GM12878 (cell line): ENCODE results near the gene NDUFAF5. TPM values are rescaled to one million over a fixed set of nuclear protein-coding genes. Genes with fewer than 3 reads are reported as not detected.

Experiments
- ATAC-seq: fragments of 200-7000 bp; cut with Tn5 transposase; 3 replicates; pipeline ENCODE4 v1.9.1; 2020; ENCODE audit warnings: mild to moderate bottlenecking, moderate library complexity
- BruUV-seq: library from RNA; stranded (reverse); fragments of 400-500 nt; replicated peaks from 2 replicates; lab custom pipeline; 2021; lab: Mats Ljungman, UMichigan
- CTCF ChIA-PET: fragments of 300-600 bp; sonication (Branson Sonifier 250); formaldehyde crosslinking; extraction: SDS; loops from one replicate; lab custom pipeline; 2021; ENCODE audit warnings: inconsistent platforms; lab: Yijun Ruan, JAX
- POLR2A ChIA-PET: fragments of 350-600 bp; formaldehyde crosslinking; extraction: SDS; loops from one replicate; lab custom pipeline; 2021; ENCODE audit warnings: inconsistent platforms; lab: Charles Lee
- RAD21 ChIA-PET: fragments of 300-600 bp; sonication (Branson Sonifier 250); formaldehyde crosslinking; loops from one replicate; lab custom pipeline; 2023; ENCODE audit warnings: antibody characterized with exemption; ENCODE audit not compliant: unreplicated experiment; lab: Charles Lee
- SMC1A ChIA-PET: fragments of 300-600 bp; sonication (Branson Sonifier 250); formaldehyde crosslinking; loops from one replicate; lab custom pipeline; 2023; ENCODE audit not compliant: unreplicated experiment, uncharacterized antibody; lab: Charles Lee
- DNase-seq: peaks from one replicate; pipeline ENCODE4 v3.0.0-alpha.2; 2011; ENCODE audit warnings: low read depth, low spot score
- FAIRE-seq: peaks from 3 replicates; lab custom pipeline; 2011; peaks lifted over from hg19 to GRCh38; lab: Jason Lieb, UNC
- H2AFZ ChIP-seq: 2 replicates; pipeline ENCODE4 v1.6.0; 2011; ENCODE audit warnings: low read depth, low read length, control low read depth; ENCODE audit not compliant: control insufficient read depth
- H3K27ac ChIP-seq: 2 replicates; pipeline ENCODE4 v1.5.1; 2011; ENCODE audit warnings: control low read depth; ENCODE audit not compliant: control insufficient read depth, insufficient read depth
- H3K27me3 ChIP-seq, 2 experiments: replicated peaks in 1 of 2; 2 replicates each; pipeline versions ENCODE4 v1.6.0 to v1.6.1; 2011; ENCODE audit warnings: low read length in 1 of 2; ENCODE audit not compliant: control insufficient read depth in 2 of 2, insufficient read depth in 2 of 2
- H3K36me3 ChIP-seq, 2 experiments: 2 replicates each; pipeline ENCODE4 v1.5.1; 2011; ENCODE audit warnings: low read length in 1 of 2; ENCODE audit not compliant: control insufficient read depth in 2 of 2, insufficient read depth in 2 of 2
- H3K4me1 ChIP-seq: 2 replicates; pipeline ENCODE4 v1.6.1; 2011; ENCODE audit warnings: mild to moderate bottlenecking, low read length, moderate library complexity, mixed read lengths; ENCODE audit not compliant: control insufficient read depth, insufficient read depth
- H3K4me2 ChIP-seq: 2 replicates; pipeline ENCODE4 v1.6.0; 2011; ENCODE audit warnings: control low read depth; ENCODE audit not compliant: control insufficient read depth, insufficient read depth
- H3K4me3 ChIP-seq: fragments of 200-600 bp; sonication (generic); 2 replicates; pipeline ENCODE4 v1.5.1; 2016
- H3K79me2 ChIP-seq: 2 replicates; pipeline ENCODE4 v1.6.0; 2011; ENCODE audit warnings: low read length; ENCODE audit not compliant: control insufficient read depth, insufficient read depth
- H3K9ac ChIP-seq: 2 replicates; pipeline ENCODE4 v1.8.0; 2011; ENCODE audit warnings: low read length, control low read depth, mixed read lengths; ENCODE audit not compliant: control insufficient read depth, insufficient read depth
- H3K9me3 ChIP-seq: replicated peaks from 3 replicates; pipeline ENCODE4 v1.5.1; 2011; ENCODE audit warnings: mild to moderate bottlenecking, low read length; ENCODE audit not compliant: control insufficient read depth, insufficient read depth
- H4K20me1 ChIP-seq: 2 replicates; pipeline ENCODE4 v1.6.0; 2011; ENCODE audit not compliant: control insufficient read depth, insufficient read depth
- ASH2L ChIP-seq: fragments of 300-600, 200-600 bp; sonication (generic); IDR thresholded peaks from 2 replicates; pipeline ENCODE4 v1.6.1; 2017; ENCODE audit warnings: low read depth, mild to moderate bottlenecking, borderline replicate concordance
- BCL11A ChIP-seq: IDR thresholded peaks from 2 replicates; pipeline ENCODE4 v1.6.1; 2011; ENCODE audit warnings: low read depth, low read length
- CREB1 ChIP-seq: IDR thresholded peaks from 2 replicates; pipeline ENCODE4 v1.6.1; 2012; ENCODE audit warnings: low read depth, mild to moderate bottlenecking, inconsistent platforms
- DPF2 ChIP-seq: fragments of 450-650 bp; IDR thresholded peaks from 2 replicates; pipeline ENCODE4 v1.6.1; 2017; ENCODE audit warnings: mild to moderate bottlenecking
- GABPA ChIP-seq: IDR thresholded peaks from 2 replicates; pipeline ENCODE4 v1.6.1; 2014; ENCODE audit warnings: antibody characterized with exemption, low read depth, mild to moderate bottlenecking, inconsistent platforms
- HCFC1 ChIP-seq: fragments of 150-350 bp; IDR thresholded peaks from 2 replicates; pipeline ENCODE4 v1.6.1; 2014; ENCODE audit warnings: low read length
- MYC ChIP-seq: IDR thresholded peaks from 2 replicates; pipeline ENCODE4 v1.6.1; 2011; ENCODE audit warnings: mild to moderate bottlenecking, low read length, moderate library complexity, inconsistent platforms; ENCODE audit not compliant: insufficient read depth, insufficient replicate concordance, insufficient read length, severe bottlenecking
- NFIC ChIP-seq: IDR thresholded peaks from 2 replicates; pipeline ENCODE4 v1.6.1; 2012; ENCODE audit warnings: low read depth, mild to moderate bottlenecking, inconsistent platforms, low read length, moderate library complexity
- RAD51 ChIP-seq: fragments of 450-650 bp; IDR thresholded peaks from 2 replicates; pipeline ENCODE4 v1.6.1; 2016; ENCODE audit warnings: moderate library complexity, mild to moderate bottlenecking, inconsistent platforms
- SMAD5 ChIP-seq: IDR thresholded peaks from 2 replicates; pipeline ENCODE4 v1.6.1; 2016; ENCODE audit warnings: antibody characterized with exemption, low read depth
- ZNF207 ChIP-seq: fragments of 450-650 bp; IDR thresholded peaks from 2 replicates; pipeline ENCODE4 v1.6.1; 2014; ENCODE audit warnings: antibody characterized with exemption, mild to moderate bottlenecking, borderline replicate concordance
- ZNF384 ChIP-seq: IDR thresholded peaks from 2 replicates; pipeline ENCODE4 v1.6.1; 2012; ENCODE audit warnings: low read depth, mild to moderate bottlenecking, low read length, improper control_type of control experiment, borderline replicate concordance
- ZZZ3 ChIP-seq: IDR thresholded peaks from 2 replicates; pipeline ENCODE4 v1.6.1; 2011; ENCODE audit warnings: low read depth; ENCODE audit not compliant: control insufficient read depth, insufficient read length
- WGBS: methylation state at CpG from one replicate; pipeline ENCODE4 v1.1.6; 2016; ENCODE audit warnings: low lambda C conversion rate; ENCODE audit not compliant: insufficient replicate concordance, insufficient coverage; ENCODE audit errors: missing lambda C conversion rate; 5-methylcytosine and 5-hydroxymethylcytosine counted together
- in situ Hi-C: fragments of 300-500 bp; cut with MboI; formaldehyde crosslinking; loops from 9 replicates; pipeline ENCODE4 v1.14.3; 2018; ENCODE audit warnings: mixed read lengths
- intact Hi-C: fragments of 100-400 bp; cut with micrococcal nuclease; formaldehyde crosslinking; loops from one replicate; pipeline ENCODE4 v1.14.2; 2022; ENCODE audit not compliant: unreplicated experiment
- polyA plus RNA-seq, 11 experiments: library from polyadenylated mRNA; depleted of rRNA in 4 of 11; unstranded in 6 of 11; stranded (reverse) in 5 of 11; fragments of >200 nt; fragmentation: Nextera tagmentation in 4 of 11; fragmentation: Illumina TruSeq in 1 of 11; extraction: Ambion mirVana in 4 of 11; extraction: Trizol in 1 of 11; gene quantifications; 1 replicate in 1 of 11; 2 replicates in 10 of 11; pipeline versions ENCODE4 v1.2.1 to v1.2.3, GENCODE V29; 2011 to 2016; ENCODE audit warnings: inconsistent platforms in 2 of 11, missing spikeins in 2 of 11, low read depth in 1 of 11
- total RNA-seq, 4 experiments: library from RNA; depleted of rRNA in 3 of 4; stranded (reverse); fragments of >200 nt in 3 of 4; fragmentation: Illumina TruSeq in 1 of 4; extraction: Trizol in 1 of 4; gene quantifications; 2 replicates each; pipeline versions ENCODE4 v1.2.1 to v1.2.3, GENCODE V29; 2013 to 2021
- TF ChIP-seq, protein P1 (sequence below): IDR thresholded peaks from 2 replicates; pipeline ENCODE4 v1.6.1; 2011; ENCODE audit warnings: low read depth, mild to moderate bottlenecking, low read length, moderate library complexity, borderline replicate concordance; ENCODE audit errors: extremely low read depth
- TF ChIP-seq, protein P2 (sequence below): IDR thresholded peaks from 2 replicates; pipeline ENCODE4 v1.6.1; 2012; ENCODE audit warnings: low read depth, low read length, improper control_type of control experiment

Gene NDUFAF5
- total and polyA plus RNA-seq, 10 of the 15 experiments (the other 5 are each of a cell fraction or from before 2014, with no cell fraction given), result 15.6 to 36.9 (median 28.0) TPM

GRCh38 chr20:13772529-13772928 is 12.3 kb upstream of the NDUFAF5 start:
- H4K20me1 ChIP-seq, result no peaks in the 10 kb centered on the region
- H3K79me2 ChIP-seq, result no peaks in the 10 kb centered on the region; the same call in 1 of the 2 replicates
- H3K9me3 ChIP-seq, result peaks cover under 1% of the 10 kb centered on the region; the same call in 2 of the 3 replicates
- no peak overlapping the region for H3K4me2 ChIP-seq
- 69% methylated on average over 4 of the region's 4 CpGs for WGBS
- DNase-seq, result no peak
- no peak for FAIRE-seq
- H3K27me3 ChIP-seq, result no peaks in the 10 kb centered on the region
- H2AFZ ChIP-seq, result no peak overlapping the region
- no peak overlapping the region for H3K9ac ChIP-seq
- POLR2A ChIA-PET, result interaction anchor here (0.7 to 0.8 kb wide), 2 partner anchors 12 to 19 kb away, joined by 4 read pairs; partner anchors contain the start of genes ESF1 and NDUFAF5
- RAD21 ChIA-PET, result interaction anchor here (0.9 to 5.7 kb wide), 14 partner anchors 10 to 652 kb away, joined by 3 to 57 read pairs (median 5); partner anchors contain the start of genes ESF1 and NDUFAF5
- no peak for ATAC-seq
- SMC1A ChIA-PET, result interaction anchor here (0.6 to 4.5 kb wide), 21 partner anchors 9 to 847 kb away, joined by 3 to 50 read pairs (median 5); partner anchors contain the start of genes ESF1 and NDUFAF5
- TF ChIP-seq MYC, result no peak
- TF ChIP-seq, all 136 proteins: peak for 0
- intact Hi-C loops, result loop anchor here (2.0 kb wide), 1 partner anchor 162 kb away; no protein-coding TSS in a partner anchor
- CTCF ChIA-PET, result interaction anchor here (0.6 to 6.6 kb wide), 37 partner anchors 8 to 866 kb away, joined by 3 to 93 read pairs (median 7); partner anchors contain the start of genes ESF1 and NDUFAF5
- Histone ChIP-seq H3K4me3 (no peak overlapping the region), H3K4me1 (peaks cover 8% of the 10 kb centered on the region; the same call in 1 of the 2 replicates), H3K36me3 (peaks cover 0 to 16% of the 10 kb centered on the region in 2 experiments; a peak in 3 of 4 replicates), H3K27ac (no peak overlapping the region)
- in situ Hi-C loops, result no loop called here
- no TSS peak for BruUV-seq

GRCh38 chr20:13775867-13776266 is 9.0 kb upstream of the NDUFAF5 start:
- H3K9me3 ChIP-seq, result no peaks in the 10 kb centered on the region; the same call in 2 of the 3 replicates
- 40% methylated on average over 4 of the region's 4 CpGs for WGBS
- DNase-seq, result no peak
- H3K27me3 ChIP-seq, result no peaks in the 10 kb centered on the region
- CTCF ChIA-PET, result interaction anchor here (1.0 to 6.6 kb wide), 9 partner anchors 10 to 851 kb away, joined by 3 to 93 read pairs (median 10); no protein-coding TSS in a partner anchor
- POLR2A ChIA-PET, result interaction anchor here (1.6 kb wide), 1 partner anchor 9 kb away, joined by 6 read pairs; the partner anchor contains the start of genes ESF1 and NDUFAF5
- intact Hi-C loops (loop anchor here (5.0 kb wide), 1 partner anchor 659 kb away; no protein-coding TSS in a partner anchor), in situ Hi-C loops (loop anchor here (5.0 to 25.0 kb wide), 2 partner anchors 314 to 659 kb away; no protein-coding TSS in a partner anchor)
- peaks cover 13% of the 10 kb centered on the region; the same call in 1 of the 2 replicates for H3K4me1 ChIP-seq
- BruUV-seq, result no TSS peak
- SMC1A ChIA-PET, result interaction anchor here (0.6 to 4.9 kb wide), 6 partner anchors 9 to 657 kb away, joined by 3 to 34 read pairs (median 6); partner anchors contain the start of genes ESF1 and NDUFAF5
- RAD21 ChIA-PET, result interaction anchor here (0.7 to 1.1 kb wide), 4 partner anchors 12 to 654 kb away, joined by 3 read pairs; no protein-coding TSS in a partner anchor
- H3K36me3 ChIP-seq, result peaks cover 0 to 5% of the 10 kb centered on the region in 2 experiments; a peak in 1 of 4 replicates
- no peak overlapping the region for H3K4me3 ChIP-seq
- no peak overlapping the region for H3K27ac ChIP-seq
- no peak overlapping the region for H2AFZ ChIP-seq
- FAIRE-seq, result no peak
- H3K9ac ChIP-seq, result no peak overlapping the region
- no peaks in the 10 kb centered on the region; the same call in none of the 2 replicates for H3K79me2 ChIP-seq
- H4K20me1 ChIP-seq, result no peaks in the 10 kb centered on the region
- no peak overlapping the region for H3K4me2 ChIP-seq
- ATAC-seq, result no peak
- TF ChIP-seq ZNF207 (no peak), HCFC1 (no peak), ASH2L (no peak), RAD51 (no peak), ZNF384 (no peak), CREB1 (no peak), NFIC (no peak), ZZZ3 (no peak), GABPA (no peak), DPF2 (no peak), SMAD5 (no peak), BCL11A (no peak)
- TF ChIP-seq, protein P1, sequence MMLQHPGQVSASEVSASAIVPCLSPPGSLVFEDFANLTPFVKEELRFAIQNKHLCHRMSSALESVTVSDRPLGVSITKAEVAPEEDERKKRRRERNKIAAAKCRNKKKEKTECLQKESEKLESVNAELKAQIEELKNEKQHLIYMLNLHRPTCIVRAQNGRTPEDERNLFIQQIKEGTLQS, result no peak
- TF ChIP-seq, protein P2, sequence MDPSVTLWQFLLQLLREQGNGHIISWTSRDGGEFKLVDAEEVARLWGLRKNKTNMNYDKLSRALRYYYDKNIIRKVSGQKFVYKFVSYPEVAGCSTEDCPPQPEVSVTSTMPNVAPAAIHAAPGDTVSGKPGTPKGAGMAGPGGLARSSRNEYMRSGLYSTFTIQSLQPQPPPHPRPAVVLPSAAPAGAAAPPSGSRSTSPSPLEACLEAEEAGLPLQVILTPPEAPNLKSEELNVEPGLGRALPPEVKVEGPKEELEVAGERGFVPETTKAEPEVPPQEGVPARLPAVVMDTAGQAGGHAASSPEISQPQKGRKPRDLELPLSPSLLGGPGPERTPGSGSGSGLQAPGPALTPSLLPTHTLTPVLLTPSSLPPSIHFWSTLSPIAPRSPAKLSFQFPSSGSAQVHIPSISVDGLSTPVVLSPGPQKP, result no peak
